BLaER1 treated with 17β-estradiol and CSF1 and Interleukin-3, amounts not matched to agents 10 nM and 100 nM (cell line): Measurements from ENCODE around the gene PNO1.
A peak's percentile ranks its signal among the peaks of the same experiment; 100 is the strongest.

Experiments used
- H3K27ac ChIP-seq, 11 experiments: shearing (Covaris generic); formaldehyde crosslinking; 2 replicates each; pipeline ENCODE4 v1.8.1; 2022
- H3K27me3 ChIP-seq, 11 experiments: shearing (Covaris generic); formaldehyde crosslinking; 2 replicates each; pipeline ENCODE4 v1.8.1; 2022
- H3K36me3 ChIP-seq, 11 experiments: shearing (Covaris generic); formaldehyde crosslinking; 2 replicates each; pipeline ENCODE4 v1.8.1; 2022
- H3K4me1 ChIP-seq, 10 experiments: shearing (Covaris generic); formaldehyde crosslinking; 2 replicates each; pipeline ENCODE4 v1.8.1; 2022
- H3K4me2 ChIP-seq, 11 experiments: shearing (Covaris generic); formaldehyde crosslinking; 2 replicates each; pipeline ENCODE4 v1.8.1; 2022
- H3K4me3 ChIP-seq, 10 experiments: shearing (Covaris generic); formaldehyde crosslinking; 2 replicates each; pipeline ENCODE4 v1.8.1; 2022
- H3K9ac ChIP-seq, 11 experiments: shearing (Covaris generic); formaldehyde crosslinking; 2 replicates each; pipeline ENCODE4 v1.8.1; 2022
- H3K9me3 ChIP-seq, 11 experiments: shearing (Covaris generic); formaldehyde crosslinking; replicated peaks in 1 of 11; 2 replicates each; pipeline ENCODE4 v1.8.1; 2022
- H4K20me1 ChIP-seq, 11 experiments: shearing (Covaris generic); formaldehyde crosslinking; 2 replicates each; pipeline ENCODE4 v1.8.1; 2022
- Cebpa-rat ChIP-seq, 11 experiments: shearing (Covaris generic); IDR thresholded peaks; 2 replicates each; pipeline ENCODE4 v1.8.1; 2022

PNO1 gene

DNA sequence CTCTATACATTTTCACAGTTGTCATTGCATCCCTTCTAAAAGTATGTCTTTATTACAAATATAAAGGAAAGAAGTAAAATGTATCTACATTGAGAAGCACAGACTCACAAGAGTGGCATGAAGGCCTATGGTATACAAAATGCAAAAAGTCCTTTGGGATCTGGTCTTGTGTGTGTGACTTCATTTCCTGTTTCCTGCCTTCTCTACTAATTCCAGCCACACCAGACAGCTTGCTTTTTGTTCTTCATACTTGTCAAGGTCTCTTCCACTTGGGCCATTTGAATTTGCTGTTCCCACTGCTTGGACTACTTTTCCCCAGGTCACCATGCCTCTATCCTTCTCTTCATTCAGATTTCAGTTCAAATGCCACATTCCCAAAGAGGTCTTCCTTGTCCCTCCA lies 6.7 kb upstream of the PNO1 start:
- Histone ChIP-seq H3K27me3 (no peaks in the 10 kb centered on the region), H3K4me3 (0 out of 20 replicates have a peak overlapping the region, but pooled peaks of 1 of the 10 experiments have one; percentile 0), H3K36me3 (peaks cover 0 to 17% (median 8%) of the 10 kb centered on the region in 11 experiments; a peak in 10 of 22 replicates), H3K4me1 (peaks cover 39 to 53% (median 44%) of the 10 kb centered on the region in 10 experiments), H3K27ac (peak overlapping the region in 8 of 11 experiments; percentile 1 to 34 (median 16); a peak in 3 of 22 replicates), H4K20me1 (no peaks in the 10 kb centered on the region), H3K9ac (0 out of 22 replicates have a peak overlapping the region, but pooled peaks of 1 of the 11 experiments have one; percentile 8), H3K4me2 (peak overlapping the region; percentile 64 to 88 (median 80)), H3K9me3 (no peaks in the 10 kb centered on the region)
- no peak for TF ChIP-seq Cebpa-rat (IDR thresholded peaks at IDR 0.05)

DNA sequence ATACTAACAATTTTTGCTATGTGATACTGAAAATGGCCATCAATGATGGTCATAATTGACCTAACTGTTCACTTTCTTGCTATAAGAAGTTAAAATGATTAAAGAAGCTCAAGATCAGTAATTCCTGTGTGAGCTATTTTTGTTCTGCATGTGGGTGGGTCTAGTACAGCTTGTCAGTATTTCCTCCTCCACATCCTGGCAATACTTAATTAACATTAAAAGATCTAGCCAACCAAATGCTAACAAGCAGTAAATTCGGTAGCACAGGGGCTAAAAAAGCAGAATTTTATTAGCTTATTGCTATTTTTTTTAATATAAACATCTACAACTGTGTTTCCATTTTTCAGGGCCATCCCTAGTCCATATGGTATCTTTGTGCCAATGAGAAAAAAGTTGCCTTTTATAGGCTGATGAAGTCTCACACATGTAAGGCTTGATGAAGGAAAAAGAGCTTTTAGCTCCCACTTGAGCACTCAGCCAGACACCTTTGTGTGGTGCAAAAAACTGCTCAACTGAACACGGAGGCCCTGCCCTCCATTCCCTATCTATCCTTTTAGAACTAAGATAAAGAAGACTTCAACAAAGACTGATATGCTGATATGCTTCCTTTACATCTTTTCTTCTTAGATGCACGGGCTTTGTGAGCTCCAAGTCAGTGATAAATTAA lies 4.9 kb upstream of the PNO1 start:
- Histone ChIP-seq H3K9ac (peak overlapping the region in 6 of 11 experiments; percentile 1 to 42 (median 13); a peak in 5 of 22 replicates), H3K4me2 (peak overlapping the region; percentile 64 to 88 (median 80))

DNA sequence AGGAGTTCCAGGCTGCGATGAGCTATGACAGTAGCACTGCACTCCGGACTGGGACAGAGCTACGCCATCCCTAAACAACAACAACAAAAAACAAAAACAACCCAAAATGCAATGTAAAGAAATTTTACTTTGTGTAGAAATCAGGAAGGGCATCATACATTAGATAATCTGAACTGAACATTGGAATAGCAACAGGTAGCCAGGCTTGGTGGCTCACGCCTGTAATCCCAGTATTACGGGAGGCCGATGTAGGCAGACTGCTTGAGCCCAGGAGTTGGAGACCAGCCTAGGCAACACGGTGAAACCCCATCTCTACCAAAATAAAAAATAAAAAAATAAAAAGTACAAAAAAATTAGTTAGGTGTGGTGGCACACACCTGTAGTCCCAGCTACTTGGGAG lies 2.1 kb upstream of the PNO1 start:
- Histone ChIP-seq H3K4me2 (peak overlapping the region; percentile 73 to 99 (median 87)), H4K20me1 (peaks cover 0 to 25% (median 0%) of the 10 kb centered on the region in 11 experiments; a peak in 8 of 22 replicates), H3K9me3 (no peaks in the 10 kb centered on the region), H3K27ac (no peak overlapping the region), H3K27me3 (no peaks in the 10 kb centered on the region), H3K4me1 (peaks cover 54 to 68% (median 62%) of the 10 kb centered on the region in 10 experiments), H3K4me3 (peak overlapping the region in 7 of 10 experiments; percentile 81 to 98 (median 93); a peak in 7 of 20 replicates), H3K9ac (peak overlapping the region in 6 of 11 experiments; percentile 86 to 95 (median 92); a peak in 5 of 22 replicates), H3K36me3 (peaks cover 4 to 27% (median 15%) of the 10 kb centered on the region in 11 experiments; a peak in 21 of 22 replicates)
- no peak for TF ChIP-seq Cebpa-rat (IDR thresholded peaks at IDR 0.05)

More for the DNA sequence above, 4.9 kb upstream of the PNO1 start:
- Histone ChIP-seq H3K36me3 (peaks cover 0 to 17% (median 8%) of the 10 kb centered on the region in 11 experiments; a peak in 9 of 22 replicates), H3K4me3 (peak overlapping the region in 1 of 10 experiments; percentile 31; a peak in 2 of 20 replicates), H3K27me3 (no peaks in the 10 kb centered on the region), H3K9me3 (no peaks in the 10 kb centered on the region), H3K4me1 (peaks cover 46 to 58% (median 50%) of the 10 kb centered on the region in 10 experiments), H3K27ac (peak overlapping the region in 8 of 11 experiments; percentile 1 to 41 (median 36); a peak in 13 of 22 replicates), H4K20me1 (no peaks in the 10 kb centered on the region)
- TF ChIP-seq Cebpa-rat (IDR thresholded peaks at IDR 0.05), result no peak

DNA sequence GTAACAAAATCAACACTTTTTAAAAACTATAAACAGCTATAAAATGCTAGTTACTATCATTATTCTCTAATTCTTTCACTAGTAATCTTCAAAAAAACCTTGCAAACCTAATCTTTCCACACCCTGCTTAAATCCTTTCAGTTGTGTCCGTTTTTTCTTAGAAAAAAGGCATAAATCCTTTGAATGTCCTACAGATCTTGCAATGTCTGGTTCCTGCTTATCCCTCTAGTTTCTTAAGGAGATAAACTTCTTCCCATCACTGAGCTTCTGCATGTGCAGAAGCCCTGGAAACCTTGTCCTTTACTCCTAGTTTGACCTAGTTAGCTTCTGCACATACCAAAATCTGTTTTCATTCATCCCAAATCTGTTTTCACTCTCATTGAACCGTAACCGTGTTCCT lies 1.3 kb upstream of the PNO1 start:
- Histone ChIP-seq H3K4me2 (peak overlapping the region; percentile 73 to 99 (median 87)), H3K4me1 (peaks cover 46 to 60% (median 54%) of the 10 kb centered on the region in 10 experiments), H3K27ac (peak overlapping the region; percentile 90 to 99 (median 93); a peak in 20 of 22 replicates), H3K9ac (peak overlapping the region; percentile 86 to 99 (median 93)), H3K9me3 (no peaks in the 10 kb centered on the region), H3K4me3 (peak overlapping the region; percentile 77 to 98 (median 92)), H3K27me3 (no peaks in the 10 kb centered on the region), H4K20me1 (peaks cover 0 to 33% (median 0%) of the 10 kb centered on the region in 11 experiments; a peak in 8 of 22 replicates), H3K36me3 (peaks cover 12 to 35% (median 23%) of the 10 kb centered on the region in 11 experiments)
- no peak for TF ChIP-seq Cebpa-rat (IDR thresholded peaks at IDR 0.05)

DNA sequence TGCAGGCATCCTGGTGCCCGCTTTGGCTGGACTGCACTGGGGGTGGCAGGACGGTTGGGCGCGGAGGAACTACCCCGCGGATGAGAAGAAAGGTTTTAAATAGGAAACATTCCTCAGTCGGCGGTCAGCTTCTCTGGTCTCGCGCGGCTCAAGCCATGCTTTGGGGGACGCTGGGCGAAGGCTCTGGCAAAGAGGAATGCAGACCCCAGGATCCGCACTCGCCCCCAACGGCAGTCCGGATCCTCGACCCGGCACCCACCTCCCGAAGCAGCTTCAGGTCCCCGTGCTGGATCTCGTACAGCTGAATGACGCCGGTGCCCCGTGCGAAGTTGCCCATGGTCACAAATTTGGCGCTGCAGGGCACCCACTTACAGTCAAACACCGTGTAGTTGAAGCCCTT lies 686 bp upstream of the PNO1 start:
- Histone ChIP-seq H3K9ac (peak overlapping the region; percentile 86 to 99 (median 93)), H3K36me3 (peaks cover 18 to 41% (median 29%) of the 10 kb centered on the region in 11 experiments), H3K4me1 (peaks cover 40 to 54% (median 48%) of the 10 kb centered on the region in 10 experiments), H3K27ac (peak overlapping the region; percentile 90 to 99 (median 93)), H4K20me1 (peaks cover 0 to 39% (median 5%) of the 10 kb centered on the region in 11 experiments; a peak in 8 of 22 replicates), H3K9me3 (no peaks in the 10 kb centered on the region), H3K4me3 (peak overlapping the region; percentile 77 to 98 (median 92)), H3K4me2 (peak overlapping the region; percentile 73 to 99 (median 87)), H3K27me3 (no peaks in the 10 kb centered on the region)
- TF ChIP-seq Cebpa-rat (IDR thresholded peaks at IDR 0.05), result no peak

DNA sequence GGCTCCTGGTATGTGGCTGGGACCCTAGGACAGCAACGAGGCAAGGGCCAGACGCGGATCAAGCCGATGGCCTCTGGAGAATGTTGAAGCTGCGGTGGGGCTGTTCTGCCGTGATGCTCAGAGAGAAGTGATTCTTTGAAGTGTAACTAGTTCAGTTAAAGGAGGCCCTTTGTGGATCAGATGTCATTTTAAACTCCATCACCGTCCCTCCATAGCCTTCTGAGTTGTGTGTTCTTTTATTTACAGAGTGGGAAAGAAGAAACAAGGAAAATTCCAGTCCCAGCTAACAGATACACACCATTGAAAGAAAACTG lies 403 bp downstream of the PNO1 start:
- Histone ChIP-seq H3K27me3 (no peaks in the 10 kb centered on the region), H4K20me1 (peaks cover 0 to 44% (median 5%) of the 10 kb centered on the region in 11 experiments; a peak in 8 of 22 replicates), H3K4me3 (peak overlapping the region; percentile 77 to 98 (median 92)), H3K27ac (peak overlapping the region; percentile 90 to 99 (median 93)), H3K4me1 (peaks cover 29 to 43% (median 37%) of the 10 kb centered on the region in 10 experiments), H3K36me3 (peaks cover 29 to 52% (median 40%) of the 10 kb centered on the region in 11 experiments), H3K4me2 (peak overlapping the region; percentile 73 to 96 (median 86)), H3K9me3 (no peaks in the 10 kb centered on the region), H3K9ac (peak overlapping the region; percentile 86 to 99 (median 93))
- TF ChIP-seq Cebpa-rat (IDR thresholded peaks at IDR 0.05), result no peak

DNA sequence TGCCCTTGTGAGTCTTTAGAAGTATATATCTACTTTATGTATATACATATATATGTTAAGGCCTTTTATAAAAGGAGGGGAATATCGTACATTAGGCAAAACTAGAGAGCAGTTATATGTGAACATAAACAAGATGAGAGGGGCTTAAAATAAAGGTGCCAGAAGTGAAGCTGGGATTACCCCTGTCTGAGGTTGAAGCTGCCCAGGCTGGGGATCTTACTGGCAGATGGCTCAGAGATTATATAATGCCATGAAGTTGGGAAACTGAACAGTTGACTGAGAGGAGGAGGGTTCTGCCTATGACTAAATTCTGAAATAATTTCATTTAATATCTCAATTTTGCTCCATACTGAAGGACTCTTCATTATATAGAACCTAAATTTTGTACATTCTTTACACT lies 6.0 kb downstream of the PNO1 start:
- H3K36me3 ChIP-seq, result peaks cover 53 to 97% (median 88%) of the 10 kb centered on the region in 11 experiments
- no peak for TF ChIP-seq Cebpa-rat (IDR thresholded peaks at IDR 0.05)
- peaks cover 0 to 93% (median 38%) of the 10 kb centered on the region in 11 experiments; a peak in 16 of 22 replicates for H4K20me1 ChIP-seq

DNA sequence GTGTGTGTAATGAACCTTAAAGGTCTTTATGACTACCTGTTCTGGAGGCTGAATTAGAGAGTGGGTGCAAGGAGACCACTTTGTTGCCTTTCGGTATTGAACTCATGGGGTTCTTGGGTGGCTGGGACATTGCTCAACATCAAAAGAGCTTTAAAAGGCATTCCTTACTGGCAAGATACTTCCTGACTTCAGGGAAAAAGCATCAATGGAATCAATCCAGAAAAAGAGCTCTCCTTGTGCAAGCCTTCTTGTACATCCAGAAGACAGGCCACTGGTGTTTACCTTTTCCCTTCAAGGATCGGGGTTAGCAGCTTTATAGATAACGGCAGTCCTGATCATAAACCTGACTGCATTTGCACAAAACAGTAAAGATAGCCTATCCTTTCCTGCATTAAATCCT lies 9.5 kb downstream of the PNO1 start:
- peaks cover 5 to 25% (median 11%) of the 10 kb centered on the region in 10 experiments; a peak in 14 of 20 replicates for H3K4me1 ChIP-seq
- H3K27me3 ChIP-seq, result no peaks in the 10 kb centered on the region
- no peak overlapping the region for H3K9ac ChIP-seq
- H4K20me1 ChIP-seq, result peaks cover 0 to 94% (median 58%) of the 10 kb centered on the region in 11 experiments; a peak in 19 of 22 replicates
- peaks cover 45 to 100% (median 95%) of the 10 kb centered on the region in 11 experiments for H3K36me3 ChIP-seq
- no peak for TF ChIP-seq Cebpa-rat (IDR thresholded peaks at IDR 0.05)
- no peaks in the 10 kb centered on the region for H3K9me3 ChIP-seq
- no peak overlapping the region for H3K27ac ChIP-seq
- no peak overlapping the region for H3K4me2 ChIP-seq
- no peak overlapping the region for H3K4me3 ChIP-seq

More for the DNA sequence above, 6.0 kb downstream of the PNO1 start:
- Histone ChIP-seq H3K9ac (no peak overlapping the region), H3K4me3 (no peak overlapping the region), H3K4me2 (no peak overlapping the region), H3K27me3 (no peaks in the 10 kb centered on the region), H3K9me3 (no peaks in the 10 kb centered on the region), H3K27ac (no peak overlapping the region), H3K4me1 (peaks cover 10 to 26% (median 14%) of the 10 kb centered on the region in 10 experiments; a peak in 19 of 20 replicates)

DNA sequence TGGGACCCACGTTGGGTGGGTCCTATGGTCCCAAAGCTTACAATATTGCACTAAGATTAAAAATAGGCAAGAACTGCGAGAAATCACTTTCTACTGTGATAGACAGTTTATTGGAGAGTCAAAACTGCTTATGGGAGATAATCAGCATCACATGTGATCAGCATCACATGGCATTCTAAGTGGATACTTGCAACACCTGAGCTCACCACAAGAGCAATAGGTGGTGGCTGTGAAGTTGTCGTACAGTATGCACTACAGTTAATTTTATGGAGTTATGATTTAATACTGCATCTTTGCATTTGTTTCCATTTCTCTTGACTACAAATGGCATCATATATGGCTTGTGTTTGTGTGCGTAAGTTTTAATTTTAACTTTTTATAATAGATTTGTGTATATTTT lies 11.6 kb downstream of the PNO1 start:
- peaks cover 24 to 100% (median 90%) of the 10 kb centered on the region in 11 experiments for H3K36me3 ChIP-seq
- peaks cover 25 to 46% (median 31%) of the 10 kb centered on the region in 10 experiments for H3K4me1 ChIP-seq
- no peak overlapping the region for H3K27ac ChIP-seq
- no peak overlapping the region for H3K4me3 ChIP-seq
- H3K9me3 ChIP-seq, result no peaks in the 10 kb centered on the region
- H3K27me3 ChIP-seq, result no peaks in the 10 kb centered on the region
- H3K4me2 ChIP-seq, result no peak overlapping the region
- H3K9ac ChIP-seq, result no peak overlapping the region
- H4K20me1 ChIP-seq, result peaks cover 5 to 95% (median 68%) of the 10 kb centered on the region in 11 experiments; a peak in 20 of 22 replicates
- TF ChIP-seq Cebpa-rat (IDR thresholded peaks at IDR 0.05), result no peak
